Loucy (cell line): ENCODE measurements around the gene MUC5B.

ENCODE experiments used
- CTCF ChIP-seq: fragments of 200-600 bp; sonication (generic); conservative IDR thresholded peaks from 2 replicates; pipeline ENCODE4 v1.5.1; 2014; ENCODE audit warnings: mild to moderate bottlenecking, antibody characterized with exemption, low read length
- EZH2phosphoT487 ChIP-seq: fragments of 200-600 bp; IDR thresholded peaks from 2 replicates; pipeline ENCODE4 v1.6.1; 2018; ENCODE audit warnings: antibody characterized with exemption, mild to moderate bottlenecking, moderate library complexity, borderline replicate concordance

GRCh38 chr11:1205987-1206331 lies 16.9 kb upstream of the MUC5B start:
- TF ChIP-seq CTCF (no peak), EZH2phosphoT487 (no peak)
